Measurements from ENCODE around the gene GALNS. TPM values are rescaled to one million over a fixed set of nuclear protein-coding genes. Genes with fewer than 3 reads are reported as not detected.
A peak's percentile ranks its signal among the peaks of the same experiment; 100 is the strongest.

GALNS gene
- total and polyA plus RNA-seq, 2 experiments from 2014 or later = 9.7 to 18.8 TPM

DNA sequence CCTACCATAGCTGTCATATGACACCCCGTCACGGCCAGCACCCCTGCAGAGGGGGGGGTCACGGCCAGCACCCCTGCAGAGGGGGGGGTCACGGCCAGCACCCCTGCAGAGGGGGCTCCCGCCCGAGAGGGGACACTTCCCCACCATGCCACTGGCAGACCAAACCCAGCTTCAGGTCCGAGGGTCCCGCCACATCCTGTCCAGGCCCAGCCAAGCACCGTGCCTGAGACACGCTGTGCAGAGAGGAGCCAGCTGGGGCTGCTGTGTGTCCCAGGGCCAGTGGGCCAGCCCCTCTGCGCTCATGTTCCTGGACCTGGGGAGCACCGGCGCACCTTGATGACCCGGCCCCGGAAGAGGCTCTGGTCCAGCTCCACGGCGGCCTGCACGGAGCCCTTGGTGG, 7.8 kb upstream of the GALNS start:
- Histone ChIP-seq H4K20me1 (replicated peaks; ENCODE audit: insufficient read depth) (no peaks in the 10 kb centered on the region; the same call in 1 of the 2 replicates), H3K27me3 (ENCODE audit: insufficient read depth) (no peaks in the 10 kb centered on the region), H3K9me2 (ENCODE audit: insufficient read depth) (no peaks in the 10 kb centered on the region), H3K4me2 (no peak overlapping the region), H2AFZ (no peak overlapping the region), H3F3A (replicated peaks; ENCODE audit: low read depth) (no peaks in the 10 kb centered on the region), H3K79me2 (replicated peaks; ENCODE audit: insufficient read depth) (no peaks in the 10 kb centered on the region), H3K27ac (ENCODE audit: low read depth) (no peak overlapping the region), H3K4me3 (no peak overlapping the region), H3K4me1 (ENCODE audit: insufficient read depth) (no peaks in the 10 kb centered on the region), H3K36me3 (ENCODE audit: insufficient read depth) (no peaks in the 10 kb centered on the region)
- DNase-seq (ENCODE audit: low spot score) (no peak), ATAC-seq (peak; percentile 20; the same call in 2 of the 3 replicates)
- Mint-ChIP-seq H3K4me1 (no peaks in the 10 kb centered on the region), H3K27me3 (ENCODE audit: insufficient read depth, low read depth, poor library complexity) (peaks cover 5% of the 10 kb centered on the region), H3K4me3 (no peak overlapping the region), H3K9me3 (no peaks in the 10 kb centered on the region), H3K27ac (no peak overlapping the region), H3K36me3 (ENCODE audit: low read depth) (peaks cover 14% of the 10 kb centered on the region)
- TF ChIP-seq EZH2 (IDR thresholded peaks at IDR 0.05; ENCODE audit: low read depth, unreplicated experiment) (no peak), JUNB (IDR thresholded peaks at IDR 0.05; ENCODE audit: unreplicated experiment) (no peak), STAT1 (IDR thresholded peaks at IDR 0.05; ENCODE audit: unreplicated experiment) (no peak), EZH2phosphoT487 (IDR thresholded peaks at IDR 0.05; ENCODE audit: unreplicated experiment) (no peak), ZNF114 (CRISPR knock-in tag; IDR thresholded peaks at IDR 0.05) (no peak), ZNF331 (CRISPR knock-in tag; IDR thresholded peaks at IDR 0.05; ENCODE audit: low read depth) (no peak), POLR2AphosphoS5 (IDR thresholded peaks at IDR 0.05; ENCODE audit: low read depth) (no peak), CREB1 (CRISPR knock-in tag; IDR thresholded peaks at IDR 0.05; ENCODE audit: low read depth) (no peak), NANOG (IDR thresholded peaks at IDR 0.05; ENCODE audit: borderline replicate concordance) (no peak)
- TF ChIP-seq, protein P1, sequence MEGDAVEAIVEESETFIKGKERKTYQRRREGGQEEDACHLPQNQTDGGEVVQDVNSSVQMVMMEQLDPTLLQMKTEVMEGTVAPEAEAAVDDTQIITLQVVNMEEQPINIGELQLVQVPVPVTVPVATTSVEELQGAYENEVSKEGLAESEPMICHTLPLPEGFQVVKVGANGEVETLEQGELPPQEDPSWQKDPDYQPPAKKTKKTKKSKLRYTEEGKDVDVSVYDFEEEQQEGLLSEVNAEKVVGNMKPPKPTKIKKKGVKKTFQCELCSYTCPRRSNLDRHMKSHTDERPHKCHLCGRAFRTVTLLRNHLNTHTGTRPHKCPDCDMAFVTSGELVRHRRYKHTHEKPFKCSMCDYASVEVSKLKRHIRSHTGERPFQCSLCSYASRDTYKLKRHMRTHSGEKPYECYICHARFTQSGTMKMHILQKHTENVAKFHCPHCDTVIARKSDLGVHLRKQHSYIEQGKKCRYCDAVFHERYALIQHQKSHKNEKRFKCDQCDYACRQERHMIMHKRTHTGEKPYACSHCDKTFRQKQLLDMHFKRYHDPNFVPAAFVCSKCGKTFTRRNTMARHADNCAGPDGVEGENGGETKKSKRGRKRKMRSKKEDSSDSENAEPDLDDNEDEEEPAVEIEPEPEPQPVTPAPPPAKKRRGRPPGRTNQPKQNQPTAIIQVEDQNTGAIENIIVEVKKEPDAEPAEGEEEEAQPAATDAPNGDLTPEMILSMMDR (conservative IDR thresholded peaks at IDR 0.05; ENCODE audit: low read depth in 2 of 2) = no peak
- TF ChIP-seq, protein P2, sequence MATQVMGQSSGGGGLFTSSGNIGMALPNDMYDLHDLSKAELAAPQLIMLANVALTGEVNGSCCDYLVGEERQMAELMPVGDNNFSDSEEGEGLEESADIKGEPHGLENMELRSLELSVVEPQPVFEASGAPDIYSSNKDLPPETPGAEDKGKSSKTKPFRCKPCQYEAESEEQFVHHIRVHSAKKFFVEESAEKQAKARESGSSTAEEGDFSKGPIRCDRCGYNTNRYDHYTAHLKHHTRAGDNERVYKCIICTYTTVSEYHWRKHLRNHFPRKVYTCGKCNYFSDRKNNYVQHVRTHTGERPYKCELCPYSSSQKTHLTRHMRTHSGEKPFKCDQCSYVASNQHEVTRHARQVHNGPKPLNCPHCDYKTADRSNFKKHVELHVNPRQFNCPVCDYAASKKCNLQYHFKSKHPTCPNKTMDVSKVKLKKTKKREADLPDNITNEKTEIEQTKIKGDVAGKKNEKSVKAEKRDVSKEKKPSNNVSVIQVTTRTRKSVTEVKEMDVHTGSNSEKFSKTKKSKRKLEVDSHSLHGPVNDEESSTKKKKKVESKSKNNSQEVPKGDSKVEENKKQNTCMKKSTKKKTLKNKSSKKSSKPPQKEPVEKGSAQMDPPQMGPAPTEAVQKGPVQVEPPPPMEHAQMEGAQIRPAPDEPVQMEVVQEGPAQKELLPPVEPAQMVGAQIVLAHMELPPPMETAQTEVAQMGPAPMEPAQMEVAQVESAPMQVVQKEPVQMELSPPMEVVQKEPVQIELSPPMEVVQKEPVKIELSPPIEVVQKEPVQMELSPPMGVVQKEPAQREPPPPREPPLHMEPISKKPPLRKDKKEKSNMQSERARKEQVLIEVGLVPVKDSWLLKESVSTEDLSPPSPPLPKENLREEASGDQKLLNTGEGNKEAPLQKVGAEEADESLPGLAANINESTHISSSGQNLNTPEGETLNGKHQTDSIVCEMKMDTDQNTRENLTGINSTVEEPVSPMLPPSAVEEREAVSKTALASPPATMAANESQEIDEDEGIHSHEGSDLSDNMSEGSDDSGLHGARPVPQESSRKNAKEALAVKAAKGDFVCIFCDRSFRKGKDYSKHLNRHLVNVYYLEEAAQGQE (IDR thresholded peaks at IDR 0.05; ENCODE audit: unreplicated experiment) = no peak
- TF ChIP-seq, protein P3, sequence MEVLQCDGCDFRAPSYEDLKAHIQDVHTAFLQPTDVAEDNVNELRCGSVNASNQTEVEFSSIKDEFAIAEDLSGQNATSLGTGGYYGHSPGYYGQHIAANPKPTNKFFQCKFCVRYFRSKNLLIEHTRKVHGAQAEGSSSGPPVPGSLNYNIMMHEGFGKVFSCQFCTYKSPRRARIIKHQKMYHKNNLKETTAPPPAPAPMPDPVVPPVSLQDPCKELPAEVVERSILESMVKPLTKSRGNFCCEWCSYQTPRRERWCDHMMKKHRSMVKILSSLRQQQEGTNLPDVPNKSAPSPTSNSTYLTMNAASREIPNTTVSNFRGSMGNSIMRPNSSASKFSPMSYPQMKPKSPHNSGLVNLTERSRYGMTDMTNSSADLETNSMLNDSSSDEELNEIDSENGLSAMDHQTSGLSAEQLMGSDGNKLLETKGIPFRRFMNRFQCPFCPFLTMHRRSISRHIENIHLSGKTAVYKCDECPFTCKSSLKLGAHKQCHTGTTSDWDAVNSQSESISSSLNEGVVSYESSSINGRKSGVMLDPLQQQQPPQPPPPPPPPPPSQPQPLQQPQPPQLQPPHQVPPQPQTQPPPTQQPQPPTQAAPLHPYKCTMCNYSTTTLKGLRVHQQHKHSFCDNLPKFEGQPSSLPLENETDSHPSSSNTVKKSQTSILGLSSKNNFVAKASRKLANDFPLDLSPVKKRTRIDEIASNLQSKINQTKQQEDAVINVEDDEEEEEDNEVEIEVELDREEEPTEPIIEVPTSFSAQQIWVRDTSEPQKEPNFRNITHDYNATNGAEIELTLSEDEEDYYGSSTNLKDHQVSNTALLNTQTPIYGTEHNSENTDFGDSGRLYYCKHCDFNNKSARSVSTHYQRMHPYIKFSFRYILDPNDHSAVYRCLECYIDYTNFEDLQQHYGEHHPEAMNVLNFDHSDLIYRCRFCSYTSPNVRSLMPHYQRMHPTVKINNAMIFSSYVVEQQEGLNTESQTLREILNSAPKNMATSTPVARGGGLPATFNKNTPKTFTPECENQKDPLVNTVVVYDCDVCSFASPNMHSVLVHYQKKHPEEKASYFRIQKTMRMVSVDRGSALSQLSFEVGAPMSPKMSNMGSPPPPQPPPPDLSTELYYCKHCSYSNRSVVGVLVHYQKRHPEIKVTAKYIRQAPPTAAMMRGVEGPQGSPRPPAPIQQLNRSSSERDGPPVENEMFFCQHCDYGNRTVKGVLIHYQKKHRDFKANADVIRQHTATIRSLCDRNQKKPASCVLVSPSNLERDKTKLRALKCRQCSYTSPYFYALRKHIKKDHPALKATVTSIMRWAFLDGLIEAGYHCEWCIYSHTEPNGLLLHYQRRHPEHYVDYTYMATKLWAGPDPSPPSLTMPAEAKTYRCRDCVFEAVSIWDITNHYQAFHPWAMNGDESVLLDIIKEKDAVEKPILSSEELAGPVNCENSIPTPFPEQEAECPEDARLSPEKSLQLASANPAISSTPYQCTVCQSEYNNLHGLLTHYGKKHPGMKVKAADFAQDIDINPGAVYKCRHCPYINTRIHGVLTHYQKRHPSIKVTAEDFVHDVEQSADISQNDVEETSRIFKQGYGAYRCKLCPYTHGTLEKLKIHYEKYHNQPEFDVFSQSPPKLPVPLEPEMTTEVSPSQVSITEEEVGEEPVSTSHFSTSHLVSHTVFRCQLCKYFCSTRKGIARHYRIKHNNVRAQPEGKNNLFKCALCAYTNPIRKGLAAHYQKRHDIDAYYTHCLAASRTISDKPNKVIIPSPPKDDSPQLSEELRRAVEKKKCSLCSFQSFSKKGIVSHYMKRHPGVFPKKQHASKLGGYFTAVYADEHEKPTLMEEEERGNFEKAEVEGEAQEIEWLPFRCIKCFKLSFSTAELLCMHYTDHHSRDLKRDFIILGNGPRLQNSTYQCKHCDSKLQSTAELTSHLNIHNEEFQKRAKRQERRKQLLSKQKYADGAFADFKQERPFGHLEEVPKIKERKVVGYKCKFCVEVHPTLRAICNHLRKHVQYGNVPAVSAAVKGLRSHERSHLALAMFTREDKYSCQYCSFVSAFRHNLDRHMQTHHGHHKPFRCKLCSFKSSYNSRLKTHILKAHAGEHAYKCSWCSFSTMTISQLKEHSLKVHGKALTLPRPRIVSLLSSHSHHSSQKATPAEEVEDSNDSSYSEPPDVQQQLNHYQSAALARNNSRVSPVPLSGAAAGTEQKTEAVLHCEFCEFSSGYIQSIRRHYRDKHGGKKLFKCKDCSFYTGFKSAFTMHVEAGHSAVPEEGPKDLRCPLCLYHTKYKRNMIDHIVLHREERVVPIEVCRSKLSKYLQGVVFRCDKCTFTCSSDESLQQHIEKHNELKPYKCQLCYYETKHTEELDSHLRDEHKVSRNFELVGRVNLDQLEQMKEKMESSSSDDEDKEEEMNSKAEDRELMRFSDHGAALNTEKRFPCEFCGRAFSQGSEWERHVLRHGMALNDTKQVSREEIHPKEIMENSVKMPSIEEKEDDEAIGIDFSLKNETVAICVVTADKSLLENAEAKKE (CRISPR knock-in tag; IDR thresholded peaks at IDR 0.05) = no peak

Measured in GM23338 (cell line).